Stimulated activated CD8-positive, alpha-beta memory T cell treated with anti-CD3 and anti-CD28 coated beads, Interleukin-4, amount 100 ng/mL, for 4 hours (primary cell): Measurements from ENCODE around the gene NPIPB2.

Experiments used
- DNase-seq, 2 donors: peaks; one replicate each; pipeline ENCODE4 v3.0.0-alpha.2; 2020; ENCODE audit warnings: low read depth in 2 of 2, low spot score in 1 of 2

NPIPB2 gene

GRCh38 chr16:11903906-11904305 lies 37.9 kb downstream of the NPIPB2 start:
- no peak for DNase-seq

GRCh38 chr16:11901091-11901490 lies 40.8 kb downstream of the NPIPB2 start:
- DNase-seq = no peak

- DNase-seq = no peak
Measured at GRCh38 chr16:11896486-11897176, 45.2 kb downstream of the NPIPB2 start.

- DNase-seq = no peak
Measured at GRCh38 chr16:11893571-11893970, 48.3 kb downstream of the NPIPB2 start.

- DNase-seq = no peak
Measured at GRCh38 chr16:11892761-11893160, 49.1 kb downstream of the NPIPB2 start.

GRCh38 chr16:11890231-11890965 lies 51.4 kb downstream of the NPIPB2 start:
- no peak for DNase-seq

- DNase-seq = no peak
Measured at GRCh38 chr16:11886881-11887280, 55.0 kb downstream of the NPIPB2 start.

GRCh38 chr16:11884035-11884434 lies 57.8 kb downstream of the NPIPB2 start:
- DNase-seq = no peak

GRCh38 chr16:11880007-11880406 lies 61.8 kb downstream of the NPIPB2 start:
- DNase-seq = no peak

- no peak for DNase-seq
Measured at GRCh38 chr16:11877374-11877773, 64.5 kb downstream of the NPIPB2 start.
